ENCODE data around the gene CELF1.

CELF1 gene

DNA sequence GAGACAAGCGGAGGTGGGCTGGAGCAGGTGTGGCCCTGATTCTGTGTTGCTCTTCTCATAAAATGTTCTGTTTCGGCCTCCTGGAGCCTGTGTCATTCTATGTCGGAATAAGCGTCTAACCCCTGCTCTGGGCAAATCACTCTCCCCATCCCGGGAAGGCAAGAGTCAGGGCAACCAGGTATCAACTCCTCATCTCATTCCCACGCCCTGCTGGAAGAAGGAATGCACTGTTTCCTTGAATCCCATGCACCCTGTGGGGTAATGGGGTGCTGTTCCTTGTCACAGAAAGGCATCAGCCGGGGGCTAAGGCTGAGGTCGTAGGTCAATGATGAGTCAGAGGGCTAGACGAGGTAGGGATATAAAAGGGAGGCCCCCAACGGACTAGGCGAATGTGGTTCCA, 36.2 kb upstream of the CELF1 start:
- Histone ChIP-seq H3K9ac (ENCODE audit: low read depth, low read length) (no peak overlapping the region), H3K27me3 (ENCODE audit: control insufficient read depth, insufficient read depth, low read length) (peaks cover 27% of the 10 kb centered on the region), H3K9me3 (ENCODE audit: control insufficient read depth, insufficient read depth, low read length) (no peaks in the 10 kb centered on the region), H3K4me1 (ENCODE audit: control insufficient read depth, insufficient read depth, low read length) (peaks cover 2% of the 10 kb centered on the region), H3K4me3 (ENCODE audit: low read depth, low read length) (no peak overlapping the region), H3K36me3 (ENCODE audit: control insufficient read depth, insufficient read depth, low read length) (peaks cover 2% of the 10 kb centered on the region)

- H3K4me1 ChIP-seq (ENCODE audit: control insufficient read depth, insufficient read depth, low read length) = peaks cover 2% of the 10 kb centered on the region
- H3K27me3 ChIP-seq (ENCODE audit: control insufficient read depth, insufficient read depth, low read length) = peaks cover 16% of the 10 kb centered on the region
- no peak overlapping the region for H3K9ac ChIP-seq (ENCODE audit: low read depth, low read length)
- no peaks in the 10 kb centered on the region for H3K9me3 ChIP-seq (ENCODE audit: control insufficient read depth, insufficient read depth, low read length)
- H3K36me3 ChIP-seq (ENCODE audit: control insufficient read depth, insufficient read depth, low read length) = peaks cover 8% of the 10 kb centered on the region
- H3K4me3 ChIP-seq (ENCODE audit: low read depth, low read length) = no peak overlapping the region
Measured at GRCh38 chr11:47587723-47588326, 34.9 kb upstream of the CELF1 start.

DNA sequence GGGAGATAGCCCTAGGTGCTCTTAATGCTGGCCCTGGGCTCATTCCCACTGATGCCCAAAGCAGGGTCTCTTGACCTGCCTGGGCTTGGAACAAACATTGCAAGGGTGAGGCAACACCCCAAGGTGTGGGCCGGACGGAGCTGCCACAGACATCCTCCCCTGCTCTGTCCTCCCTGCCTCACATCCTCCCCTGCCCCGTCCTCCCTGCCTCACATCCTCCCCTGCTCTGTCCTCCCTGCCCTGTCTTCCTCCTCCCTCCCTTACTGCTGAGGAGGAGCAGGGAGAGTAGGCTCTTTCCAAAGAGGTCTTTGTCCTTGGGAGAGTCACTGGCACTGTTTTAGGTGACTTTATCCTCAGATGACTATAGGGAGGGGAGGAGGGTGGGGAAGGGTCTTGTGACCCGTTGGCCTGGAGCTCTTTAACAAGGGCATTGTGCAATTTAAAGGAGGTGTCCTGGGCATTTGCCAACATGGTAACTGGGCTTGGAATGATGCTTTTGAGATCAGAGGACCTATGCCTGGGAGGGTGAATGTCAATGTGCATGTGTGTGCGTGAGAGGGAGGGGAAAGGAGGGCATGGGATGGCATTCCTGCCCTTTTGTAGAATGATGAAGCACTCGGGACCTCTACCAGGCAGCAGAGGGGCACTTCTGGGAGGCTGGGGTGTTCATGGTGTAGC, 34.2 kb upstream of the CELF1 start:
- H3K9ac ChIP-seq (ENCODE audit: low read depth, low read length) = no peak overlapping the region
- H3K4me1 ChIP-seq (ENCODE audit: control insufficient read depth, insufficient read depth, low read length) = peaks cover 2% of the 10 kb centered on the region
- H3K27me3 ChIP-seq (ENCODE audit: control insufficient read depth, insufficient read depth, low read length) = peaks cover 10% of the 10 kb centered on the region
- peaks cover 15% of the 10 kb centered on the region for H3K36me3 ChIP-seq (ENCODE audit: control insufficient read depth, insufficient read depth, low read length)
- no peak overlapping the region for H3K4me3 ChIP-seq (ENCODE audit: low read depth, low read length)
- H3K9me3 ChIP-seq (ENCODE audit: control insufficient read depth, insufficient read depth, low read length) = no peaks in the 10 kb centered on the region

- Histone ChIP-seq H3K4me3 (ENCODE audit: low read depth, low read length) (no peak within 1 kb of the TSS), H3K36me3 (ENCODE audit: control insufficient read depth, insufficient read depth, low read length) (peaks cover 22% of the 10 kb centered on the region), H3K27me3 (ENCODE audit: control insufficient read depth, insufficient read depth, low read length) (peaks cover 4% of the 10 kb centered on the region), H3K9ac (ENCODE audit: low read depth, low read length) (no peak within 1 kb of the TSS), H3K9me3 (ENCODE audit: control insufficient read depth, insufficient read depth, low read length) (no peaks in the 10 kb centered on the region), H3K4me1 (ENCODE audit: control insufficient read depth, insufficient read depth, low read length) (peaks cover 2% of the 10 kb centered on the region)
Measured at GRCh38 chr11:47586098-47586855, 33.3 kb upstream of the CELF1 start, which contains the start of gene FAM180B. TSS of gene FAM180B (plus strand) at chr11:47586678. CDS start at chr11:47586769, 91 bp downstream.

GRCh38 chr11:47583844-47584243, 30.9 kb upstream of the CELF1 start:
- Histone ChIP-seq H3K4me3 (ENCODE audit: low read depth, low read length) (no peak overlapping the region), H3K27me3 (ENCODE audit: control insufficient read depth, insufficient read depth, low read length) (no peaks in the 10 kb centered on the region), H3K9ac (ENCODE audit: low read depth, low read length) (no peak overlapping the region), H3K36me3 (ENCODE audit: control insufficient read depth, insufficient read depth, low read length) (peaks cover 25% of the 10 kb centered on the region), H3K4me1 (ENCODE audit: control insufficient read depth, insufficient read depth, low read length) (peaks cover 4% of the 10 kb centered on the region), H3K9me3 (ENCODE audit: control insufficient read depth, insufficient read depth, low read length) (no peaks in the 10 kb centered on the region)

DNA sequence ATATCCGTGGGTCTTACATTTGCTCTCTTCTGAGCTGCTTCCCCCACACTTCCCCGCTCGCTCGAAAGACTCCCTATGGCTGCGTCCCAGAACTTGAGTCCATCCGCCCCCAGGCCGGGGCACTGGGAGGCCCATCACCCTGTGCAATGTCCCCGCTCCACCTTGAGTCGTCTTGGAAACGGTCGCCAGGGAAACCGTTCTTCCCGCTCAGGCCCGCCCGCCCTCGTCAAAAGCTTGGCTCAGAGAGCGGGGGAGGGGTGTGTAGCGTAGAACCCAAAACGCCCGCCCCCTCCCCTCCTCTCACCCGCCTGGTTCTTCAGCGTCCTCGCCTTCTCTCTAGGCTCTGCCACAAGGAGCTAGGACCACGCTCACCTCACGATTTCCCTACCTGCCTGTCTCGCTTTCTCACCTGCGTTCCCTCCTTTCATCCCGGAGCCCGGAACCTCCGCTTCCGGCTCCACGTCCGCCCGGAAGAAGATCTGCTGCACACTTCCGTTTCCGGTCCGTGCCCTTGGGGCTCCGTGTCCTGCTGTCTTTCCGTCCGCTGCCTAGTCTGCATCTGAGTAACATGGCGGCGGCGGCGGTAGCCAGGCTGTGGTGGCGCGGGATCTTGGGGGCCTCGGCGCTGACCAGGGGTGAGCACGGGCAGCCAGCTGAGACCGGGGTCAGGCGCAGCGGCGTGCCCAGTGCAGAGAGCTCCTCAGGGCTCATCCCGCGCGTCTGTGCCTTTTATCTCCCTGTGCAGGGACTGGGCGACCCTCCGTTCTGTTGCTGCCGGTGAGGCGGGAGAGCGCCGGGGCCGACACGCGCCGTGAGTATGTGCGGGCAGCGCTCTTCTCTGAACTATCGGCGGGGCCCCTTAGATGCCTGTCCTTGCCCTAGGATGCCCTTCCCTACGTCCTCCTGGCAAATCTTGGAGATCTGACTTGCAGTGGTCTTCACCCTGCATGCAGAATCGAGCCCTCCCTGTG, 25.9 kb upstream of the CELF1 start, which contains the start of the genes KBTBD4 and NDUFS3:
Gene KBTBD4 (minus strand): TSS at position 447 of the 971 bp plus-strand sequence. CDS start 19 bp downstream, at position 428.
Gene NDUFS3 (plus strand): TSS at position 551 of the 971 bp plus-strand sequence. CDS start 18 bp downstream, at position 569.
- Histone ChIP-seq H3K27me3 (ENCODE audit: control insufficient read depth, insufficient read depth, low read length) (no peaks in the 10 kb centered on the region), H3K4me3 (ENCODE audit: low read depth, low read length) (peak within 1 kb of the TSS; percentile 82), H3K36me3 (ENCODE audit: control insufficient read depth, insufficient read depth, low read length) (peaks cover 28% of the 10 kb centered on the region), H3K4me1 (ENCODE audit: control insufficient read depth, insufficient read depth, low read length) (peaks cover 8% of the 10 kb centered on the region), H3K9ac (ENCODE audit: low read depth, low read length) (peak within 1 kb of the TSS; percentile 87), H3K9me3 (ENCODE audit: control insufficient read depth, insufficient read depth, low read length) (no peaks in the 10 kb centered on the region)

DNA sequence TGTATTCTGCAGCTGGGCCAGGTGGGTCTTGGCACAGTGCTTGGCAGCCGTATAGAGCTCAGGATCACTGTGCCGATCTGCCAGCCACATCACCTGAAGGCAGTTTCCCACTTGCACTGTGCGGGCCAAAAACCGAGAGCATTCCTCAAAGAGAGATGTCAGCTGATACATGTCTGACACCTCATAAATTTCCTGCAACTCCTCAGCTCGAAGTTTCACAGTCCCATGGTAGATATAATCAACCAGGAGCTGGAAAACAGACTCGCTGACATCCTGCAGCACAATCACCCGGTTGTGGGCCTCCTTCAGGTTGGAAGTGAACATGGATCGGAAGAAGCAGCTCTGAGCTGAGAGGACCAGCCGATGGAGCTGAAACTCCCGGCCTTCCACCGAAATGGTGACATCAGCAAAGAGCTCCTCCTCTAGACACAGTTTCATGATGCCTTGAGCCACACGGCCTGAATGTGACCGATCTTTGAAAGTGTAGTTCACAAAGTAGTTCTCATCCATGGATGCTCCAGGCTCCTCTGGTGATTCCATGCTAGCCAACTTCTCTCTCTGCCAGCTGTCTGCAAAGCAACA, 24.6 kb upstream of the CELF1 start:
- peak overlapping the region; percentile 82 for H3K4me3 ChIP-seq (ENCODE audit: low read depth, low read length)
- H3K9me3 ChIP-seq (ENCODE audit: control insufficient read depth, insufficient read depth, low read length) = no peaks in the 10 kb centered on the region
- no peak overlapping the region for H3K9ac ChIP-seq (ENCODE audit: low read depth, low read length)
- peaks cover 32% of the 10 kb centered on the region for H3K36me3 ChIP-seq (ENCODE audit: control insufficient read depth, insufficient read depth, low read length)
- no peaks in the 10 kb centered on the region for H3K27me3 ChIP-seq (ENCODE audit: control insufficient read depth, insufficient read depth, low read length)
- H3K4me1 ChIP-seq (ENCODE audit: control insufficient read depth, insufficient read depth, low read length) = peaks cover 8% of the 10 kb centered on the region

- Histone ChIP-seq H3K9me3 (ENCODE audit: control insufficient read depth, insufficient read depth, low read length) (no peaks in the 10 kb centered on the region), H3K36me3 (ENCODE audit: control insufficient read depth, insufficient read depth, low read length) (peaks cover 32% of the 10 kb centered on the region), H3K4me1 (ENCODE audit: control insufficient read depth, insufficient read depth, low read length) (peaks cover 4% of the 10 kb centered on the region), H3K27me3 (ENCODE audit: control insufficient read depth, insufficient read depth, low read length) (no peaks in the 10 kb centered on the region), H3K4me3 (ENCODE audit: low read depth, low read length) (no peak overlapping the region), H3K9ac (ENCODE audit: low read depth, low read length) (no peak overlapping the region)
Measured at GRCh38 chr11:47573321-47573720, 20.4 kb upstream of the CELF1 start.

DNA sequence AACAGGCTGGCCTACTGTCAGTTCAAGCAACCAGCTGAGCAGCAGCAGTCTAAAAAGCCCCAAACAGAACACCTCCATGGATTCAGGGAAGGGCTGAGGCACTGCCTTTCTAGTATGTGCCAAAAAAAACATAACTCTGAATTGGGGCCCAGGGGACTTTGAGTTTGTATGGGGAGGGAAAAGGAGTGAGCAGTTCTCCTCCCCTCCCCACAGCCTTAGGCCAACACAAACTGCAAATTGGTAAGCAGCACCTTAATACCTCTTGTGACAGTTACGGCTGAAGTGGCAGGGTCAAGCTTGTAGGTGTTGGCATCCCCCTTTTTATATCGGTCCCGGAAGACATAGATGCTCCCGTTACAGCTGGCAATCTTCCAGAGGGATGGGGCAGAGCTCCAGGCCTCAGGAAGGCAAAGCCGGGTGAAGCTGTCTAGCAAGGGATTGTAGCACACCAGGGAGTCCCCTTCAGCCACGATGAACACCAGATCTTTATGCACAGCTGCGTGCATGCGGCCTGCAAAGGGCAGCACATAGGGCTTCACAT, 19.9 kb upstream of the CELF1 start:
- Histone ChIP-seq H3K27me3 (ENCODE audit: control insufficient read depth, insufficient read depth, low read length) (no peaks in the 10 kb centered on the region), H3K9me3 (ENCODE audit: control insufficient read depth, insufficient read depth, low read length) (no peaks in the 10 kb centered on the region), H3K4me1 (ENCODE audit: control insufficient read depth, insufficient read depth, low read length) (peaks cover 2% of the 10 kb centered on the region), H3K36me3 (ENCODE audit: control insufficient read depth, insufficient read depth, low read length) (peaks cover 30% of the 10 kb centered on the region), H3K9ac (ENCODE audit: low read depth, low read length) (no peak overlapping the region), H3K4me3 (ENCODE audit: low read depth, low read length) (no peak overlapping the region)

GRCh38 chr11:47571895-47572294, 19.0 kb upstream of the CELF1 start:
- Histone ChIP-seq H3K27me3 (ENCODE audit: control insufficient read depth, insufficient read depth, low read length) (no peaks in the 10 kb centered on the region), H3K4me1 (ENCODE audit: control insufficient read depth, insufficient read depth, low read length) (no peaks in the 10 kb centered on the region), H3K9me3 (ENCODE audit: control insufficient read depth, insufficient read depth, low read length) (no peaks in the 10 kb centered on the region), H3K9ac (ENCODE audit: low read depth, low read length) (no peak overlapping the region), H3K36me3 (ENCODE audit: control insufficient read depth, insufficient read depth, low read length) (peaks cover 28% of the 10 kb centered on the region), H3K4me3 (ENCODE audit: low read depth, low read length) (no peak overlapping the region)
